ENCODE measurements around the gene SYNE1.

The SYNE1 gene

DNA sequence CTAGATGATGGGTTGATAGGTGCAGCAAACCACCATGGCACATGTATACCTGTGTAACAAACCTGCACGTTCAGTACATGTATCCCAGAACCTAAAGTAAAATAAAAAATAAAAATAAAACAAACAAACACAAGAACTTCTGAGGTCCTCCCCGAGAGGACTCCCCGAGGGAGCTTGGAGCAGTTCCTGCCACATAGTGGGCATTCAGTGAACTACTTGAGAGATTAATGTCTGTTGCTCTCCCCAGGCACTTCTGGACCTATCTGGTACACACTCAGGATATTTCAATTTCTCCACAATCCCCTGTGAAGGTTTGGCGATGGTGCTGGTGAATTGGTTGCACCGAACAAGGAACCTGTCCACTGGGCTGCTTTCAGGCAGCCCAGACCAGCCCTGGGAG, 518.5 kb downstream of the SYNE1 start:
- DNase-seq: no peak

- DNase-seq: no peak
Measured at GRCh38 chr6:152118224-152118623, 518.9 kb downstream of the SYNE1 start.

DNA sequence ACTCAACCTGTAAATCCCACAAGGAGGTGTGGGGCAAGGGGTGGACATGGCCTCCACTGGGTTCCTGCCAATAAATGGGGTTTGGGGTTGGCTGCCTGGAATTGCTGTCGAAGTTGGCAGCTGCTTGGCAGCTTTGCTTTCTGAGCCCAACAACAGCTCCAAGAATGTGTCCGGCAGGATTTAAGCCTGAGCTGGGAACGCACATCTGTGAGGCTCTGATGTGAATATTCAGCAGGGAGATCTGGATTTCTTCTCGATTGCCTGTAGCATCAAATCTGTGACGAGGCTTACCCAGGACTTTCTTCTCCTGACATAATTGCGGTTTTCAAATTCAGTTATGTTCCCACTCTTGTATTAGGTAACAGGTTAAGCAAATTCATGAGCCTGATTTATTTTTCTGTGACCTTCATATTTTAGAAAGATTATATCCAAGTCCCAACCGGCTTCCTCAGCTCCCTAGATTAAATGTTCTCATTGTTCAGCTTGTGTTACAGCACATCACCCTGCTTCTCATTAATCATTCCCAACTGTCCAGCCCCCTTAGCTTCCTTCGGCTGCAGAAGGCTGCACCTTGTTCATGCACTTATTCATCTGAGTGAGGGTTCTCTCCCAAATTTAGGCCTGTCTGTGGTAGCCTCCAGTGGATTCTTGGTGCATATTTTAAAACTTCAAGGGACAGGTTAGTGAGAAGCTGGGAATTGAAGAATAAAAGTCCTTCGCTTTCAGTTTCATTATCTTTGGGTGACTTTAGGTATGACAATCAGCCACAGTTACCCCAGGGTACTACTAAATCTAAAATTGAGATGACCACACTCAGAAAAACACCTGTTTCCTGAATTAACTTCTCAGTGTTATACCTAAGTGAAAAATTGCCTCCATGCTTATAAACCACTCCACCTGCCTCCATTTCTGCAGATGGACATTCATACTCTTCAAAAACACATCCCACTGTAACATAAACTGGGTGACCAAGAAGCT, 519.7 kb downstream of the SYNE1 start:
- no peak for DNase-seq

DNA sequence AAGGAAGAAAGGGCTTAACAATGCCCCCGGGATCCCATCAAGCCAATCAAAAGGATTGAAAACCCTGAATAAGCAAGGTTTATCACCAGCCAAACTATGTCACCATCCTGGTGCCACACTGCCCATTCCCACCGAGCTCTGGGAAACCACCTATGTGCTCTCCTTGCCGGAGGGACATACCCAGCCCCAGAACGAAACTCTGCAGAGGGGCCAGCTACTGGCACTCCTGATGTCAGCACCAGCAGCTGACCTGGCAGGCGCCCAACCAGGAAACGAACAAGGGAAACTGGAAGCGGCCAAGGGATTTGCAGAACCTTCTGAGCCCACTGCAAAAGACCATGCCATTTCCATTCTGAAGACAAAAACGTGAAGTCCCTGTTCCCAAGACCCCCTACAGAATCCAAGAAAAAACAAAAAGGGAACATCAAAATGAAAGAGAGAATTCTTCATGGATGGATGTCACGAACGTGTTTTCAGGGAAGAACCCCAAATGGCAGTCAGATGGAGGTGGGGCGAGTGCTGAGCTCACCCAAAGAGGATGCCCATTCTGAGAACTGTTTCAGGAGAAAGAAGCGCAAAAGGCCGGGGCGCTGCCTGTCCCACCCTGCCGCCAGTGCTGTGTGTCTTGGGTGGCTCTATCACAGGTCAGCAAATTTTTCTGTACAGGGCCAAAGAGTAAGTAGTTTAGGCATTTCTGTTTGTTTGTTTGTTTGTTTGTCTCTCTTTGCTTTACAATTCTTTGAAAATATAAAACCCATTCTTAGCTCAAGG, 524.5 kb downstream of the SYNE1 start:
- no peak for DNase-seq

- DNase-seq: no peak
Measured at GRCh38 chr6:152110886-152111820, 526.0 kb downstream of the SYNE1 start.

DNA sequence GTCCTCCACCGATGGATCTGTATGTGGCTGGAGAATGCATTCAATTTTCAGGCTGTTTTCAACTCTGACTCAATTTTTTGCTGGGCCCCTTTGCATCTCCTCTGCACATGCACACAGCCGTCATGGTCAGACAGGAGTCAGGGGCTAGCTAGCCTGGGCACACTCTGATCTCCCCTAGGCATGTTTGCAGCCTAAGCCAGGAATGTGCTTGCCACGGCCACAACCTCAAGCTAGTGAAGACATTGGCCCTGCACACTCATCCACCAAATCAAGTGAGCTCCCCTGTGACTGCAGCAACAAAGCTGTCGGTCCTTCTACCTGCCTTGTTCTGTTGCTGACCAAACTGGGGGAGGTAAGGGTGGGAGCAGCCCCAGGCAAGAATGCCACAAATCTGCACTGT, 529.2 kb downstream of the SYNE1 start:
- DNase-seq: no peak

GRCh38 chr6:152100183-152100618, 537.0 kb downstream of the SYNE1 start:
- peak; percentile 12 to 34 for DNase-seq

GRCh38 chr6:152099446-152100182, 537.5 kb downstream of the SYNE1 start:
- no peak for DNase-seq

DNA sequence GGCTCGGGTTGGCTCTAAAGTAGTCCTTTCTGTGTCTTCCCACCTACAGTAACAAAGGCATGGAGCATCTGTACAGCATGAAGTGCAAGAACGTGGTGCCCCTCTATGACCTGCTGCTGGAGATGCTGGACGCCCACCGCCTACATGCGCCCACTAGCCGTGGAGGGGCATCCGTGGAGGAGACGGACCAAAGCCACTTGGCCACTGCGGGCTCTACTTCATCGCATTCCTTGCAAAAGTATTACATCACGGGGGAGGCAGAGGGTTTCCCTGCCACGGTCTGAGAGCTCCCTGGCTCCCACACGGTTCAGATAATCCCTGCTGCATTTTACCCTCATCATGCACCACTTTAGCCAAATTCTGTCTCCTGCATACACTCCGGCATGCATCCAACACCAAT, 538.5 kb downstream of the SYNE1 start:
- DNase-seq: peak in 1 of 2 experiments; percentile 62

- DNase-seq: no peak
Measured at GRCh38 chr6:152096863-152097496, 540.2 kb downstream of the SYNE1 start.

DNA sequence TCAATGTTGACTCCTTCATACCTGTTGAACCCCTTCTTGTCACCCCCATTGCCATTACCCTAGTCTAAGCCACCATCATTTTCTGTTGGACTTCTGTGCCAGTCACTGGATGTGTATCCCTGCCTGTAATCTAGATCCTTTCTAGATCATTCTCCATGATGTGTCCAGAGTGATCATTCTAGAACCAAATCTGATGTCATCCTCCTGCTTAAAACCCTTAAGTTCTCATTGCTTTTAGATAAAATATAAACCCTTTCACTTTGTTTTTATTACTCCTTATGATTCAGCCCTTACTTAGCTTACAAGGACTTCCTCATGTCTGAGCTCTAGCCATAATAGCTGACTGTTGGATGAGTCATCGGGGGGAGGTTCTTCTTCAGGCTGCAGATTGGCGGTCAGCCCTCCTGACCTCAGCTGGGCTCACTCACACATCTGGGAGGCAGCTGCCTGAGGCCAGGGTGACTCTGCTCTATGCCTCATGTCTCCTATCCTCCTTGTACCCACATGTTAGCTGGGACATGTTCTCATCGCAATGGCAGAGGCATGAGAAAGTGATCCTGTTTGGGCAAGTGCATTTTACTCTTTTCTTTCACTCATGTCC, 542.1 kb downstream of the SYNE1 start:
- peak; percentile 62 to 81 for DNase-seq

GRCh38 chr6:152094276-152094675, 542.9 kb downstream of the SYNE1 start:
- no peak for DNase-seq

- no peak for DNase-seq
Measured at GRCh38 chr6:152093711-152094110, 543.5 kb downstream of the SYNE1 start.

DNA sequence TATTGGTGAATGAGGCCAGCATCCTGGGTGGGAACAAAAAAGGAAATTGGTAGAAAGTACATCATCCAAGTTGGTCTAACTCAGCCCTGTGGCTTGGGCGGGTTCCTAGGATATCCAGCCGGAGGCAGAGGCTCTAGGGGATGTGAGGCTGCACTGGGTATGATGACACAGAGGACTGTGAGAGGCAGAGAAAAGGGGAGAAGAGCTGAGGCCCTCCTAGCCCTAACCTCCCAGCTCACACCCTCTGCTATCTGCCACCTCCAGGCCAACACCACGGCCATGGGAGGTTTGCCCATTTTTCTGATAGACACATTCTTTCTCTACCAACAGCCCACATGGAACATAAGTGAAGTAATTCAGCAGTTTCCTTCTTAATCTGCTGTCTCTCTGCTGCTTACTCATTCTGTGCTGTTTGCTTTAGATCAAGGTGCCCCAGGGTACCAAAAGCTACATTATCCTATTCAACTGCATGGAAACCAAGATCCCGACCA, 545.3 kb downstream of the SYNE1 start:
- no peak for DNase-seq

GRCh38 chr6:152091201-152091600, 546.0 kb downstream of the SYNE1 start:
- no peak for DNase-seq

DNA sequence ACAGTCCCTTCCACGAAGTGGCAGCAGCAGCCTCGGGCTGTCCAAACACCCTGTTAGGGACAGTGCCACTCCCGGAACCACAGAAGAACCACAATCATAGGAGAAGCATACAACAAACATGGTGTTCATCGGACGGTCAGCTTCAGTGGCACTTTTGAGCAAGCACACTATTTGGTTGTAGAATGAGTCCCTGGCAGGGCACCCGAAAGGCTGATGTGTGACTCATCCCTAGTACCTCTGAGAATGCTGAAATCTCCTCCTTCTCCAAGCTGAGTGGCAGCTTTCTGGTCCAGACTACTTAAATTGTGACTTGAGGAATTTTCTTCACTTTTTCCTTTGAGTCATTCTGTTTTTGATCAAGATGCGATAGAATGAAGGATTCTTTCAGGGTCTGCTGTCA, 547.2 kb downstream of the SYNE1 start:
- no peak for DNase-seq

DNA sequence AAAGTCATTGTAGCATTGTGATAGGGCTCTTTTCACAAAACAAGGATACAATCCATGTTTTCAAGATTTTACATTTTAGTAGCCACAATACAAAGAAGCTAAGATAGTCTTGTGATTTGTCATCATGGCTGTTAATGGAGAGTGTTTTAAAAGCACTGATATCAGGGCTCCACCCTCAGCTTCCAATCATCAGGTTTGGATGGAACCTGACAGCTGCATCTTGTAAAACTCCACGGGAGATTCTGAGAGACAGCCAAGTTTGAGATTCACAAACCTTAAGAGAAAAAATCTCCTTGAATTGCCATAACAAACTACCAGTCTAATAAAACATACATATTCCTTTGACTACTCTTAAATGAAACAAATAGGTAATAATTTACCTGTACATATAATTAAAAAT, 549.5 kb downstream of the SYNE1 start:
- DNase-seq: no peak

DNA sequence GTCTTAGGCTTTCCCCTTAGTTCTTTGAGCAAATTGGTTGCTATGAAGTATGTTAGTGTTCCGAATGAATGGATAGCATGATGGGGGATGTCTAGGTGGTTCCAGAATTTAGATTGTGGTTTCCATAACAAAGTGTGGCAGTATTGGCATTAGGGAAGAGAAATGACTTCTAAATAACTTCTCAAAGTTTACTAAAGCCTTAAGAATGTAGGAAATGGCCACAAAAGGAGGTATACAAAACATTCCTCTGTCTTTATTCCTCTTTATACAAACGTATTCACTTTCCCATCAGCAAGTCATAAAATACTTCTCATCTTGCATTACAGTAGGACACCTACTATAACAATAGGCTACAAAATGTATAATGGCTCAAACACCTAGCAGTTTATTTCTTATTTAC, 550.1 kb downstream of the SYNE1 start:
- no peak for DNase-seq

- DNase-seq: no peak
Measured at GRCh38 chr6:152086223-152086873, 550.8 kb downstream of the SYNE1 start.

- no peak for DNase-seq
Measured at GRCh38 chr6:152085451-152085921, 551.7 kb downstream of the SYNE1 start.
